Measurements from ENCODE around the gene PRDM8. TPM values are rescaled to one million over a fixed set of nuclear protein-coding genes. Genes with fewer than 3 reads are reported as not detected.

Gene PRDM8
- total RNA-seq, 1 experiment from 2014 or later: 0.12 TPM

DNA sequence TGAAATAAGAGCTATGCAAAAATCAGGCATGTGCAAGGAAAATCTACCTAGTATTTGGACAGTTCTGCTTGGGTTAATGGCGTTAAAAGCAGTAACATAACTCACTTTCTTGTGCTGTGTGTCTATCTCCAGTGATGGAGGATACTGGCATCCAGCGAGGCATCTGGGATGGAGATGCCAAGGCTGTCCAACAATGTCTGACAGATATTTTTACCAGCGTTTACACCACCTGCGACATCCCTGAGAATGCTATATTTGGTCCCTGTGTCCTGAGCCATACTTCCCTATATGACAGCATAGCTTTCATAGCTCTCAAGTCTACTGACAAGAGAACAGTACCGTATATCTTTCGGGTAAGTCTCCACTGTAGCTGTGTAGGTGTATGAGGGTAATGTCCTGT, 2.6 kb downstream of the PRDM8 start:
- DNase-seq (ENCODE audit: low spot score): no peak

DNA sequence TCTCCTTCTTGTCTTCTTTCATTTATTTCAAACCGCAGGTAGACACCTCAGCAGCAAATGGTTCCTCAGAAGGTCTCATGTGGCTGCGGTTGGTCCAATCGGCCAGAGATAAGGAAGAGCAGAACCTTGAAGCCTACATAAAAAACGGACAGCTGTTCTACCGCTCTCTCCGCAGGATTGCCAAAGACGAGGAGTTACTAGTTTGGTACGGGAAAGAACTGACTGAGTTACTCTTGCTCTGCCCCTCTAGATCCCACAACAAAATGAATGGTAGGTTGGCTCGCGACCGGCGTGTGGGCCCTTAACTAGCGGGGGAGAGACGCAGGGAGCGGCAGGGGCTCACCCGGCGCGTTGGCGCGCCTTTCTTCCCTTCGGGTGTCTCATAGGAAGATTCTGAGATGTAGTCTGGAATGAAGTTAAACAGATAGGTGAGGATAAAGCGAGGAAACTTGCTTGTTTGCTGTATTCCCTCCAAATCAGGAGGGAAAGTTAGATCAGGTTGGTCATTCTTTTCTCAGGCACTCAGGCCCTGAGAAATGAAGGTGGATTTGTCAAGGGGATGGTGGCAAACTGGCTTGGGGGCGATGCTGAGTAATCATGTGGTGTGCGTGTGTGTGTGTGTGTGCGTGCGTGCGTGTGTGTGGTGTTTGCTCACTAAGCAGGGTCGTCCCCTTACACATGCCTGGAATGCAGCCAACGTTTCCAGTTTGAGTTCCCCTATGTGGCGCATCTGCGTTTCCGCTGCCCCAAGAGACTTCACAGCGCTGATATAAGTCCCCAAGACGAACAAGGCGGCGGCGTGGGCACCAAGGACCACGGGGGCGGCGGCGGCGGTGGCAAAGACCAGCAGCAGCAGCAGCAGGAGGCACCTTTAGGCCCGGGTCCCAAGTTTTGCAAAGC, 4.2 kb downstream of the PRDM8 start:
- DNase-seq (ENCODE audit: low spot score): no peak

GRCh38 chr4:80202190-80202711, 4.9 kb downstream of the PRDM8 start:
- DNase-seq (ENCODE audit: low spot score): no peak

- DNase-seq (ENCODE audit: low spot score): no peak
Observed at GRCh38 chr4:80202741-80203553, 5.6 kb downstream of the PRDM8 start.

DNA sequence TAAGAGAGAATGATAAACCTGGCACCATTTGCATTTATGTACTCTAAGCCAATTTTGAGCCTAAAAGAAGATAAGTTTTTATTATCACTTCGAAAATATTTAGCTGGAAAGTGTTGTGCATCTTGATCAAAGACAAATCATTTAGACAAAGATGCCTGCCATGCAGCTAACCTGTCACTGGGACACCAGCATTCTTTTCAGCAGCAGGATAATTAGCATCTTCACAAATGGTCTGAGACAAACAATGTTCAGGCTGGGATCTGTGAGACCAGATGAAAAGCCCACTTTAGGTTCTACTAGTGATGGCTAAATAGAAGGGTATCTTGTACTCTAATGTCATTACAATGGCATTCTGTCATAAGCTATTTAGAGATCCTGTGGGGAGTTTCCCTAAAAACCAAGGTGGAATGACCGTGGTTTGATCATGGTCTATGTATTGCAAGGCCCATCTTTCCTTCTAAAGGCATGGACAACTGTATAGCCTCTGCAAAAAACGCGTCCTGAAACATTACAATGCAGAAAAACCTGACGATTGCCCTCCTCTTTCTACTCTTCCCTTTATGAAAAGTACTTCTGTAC, 7.2 kb downstream of the PRDM8 start:
- no peak for DNase-seq (ENCODE audit: low spot score)

GRCh38 chr4:80206111-80206510, 8.8 kb downstream of the PRDM8 start:
- DNase-seq (ENCODE audit: low spot score): no peak

DNA sequence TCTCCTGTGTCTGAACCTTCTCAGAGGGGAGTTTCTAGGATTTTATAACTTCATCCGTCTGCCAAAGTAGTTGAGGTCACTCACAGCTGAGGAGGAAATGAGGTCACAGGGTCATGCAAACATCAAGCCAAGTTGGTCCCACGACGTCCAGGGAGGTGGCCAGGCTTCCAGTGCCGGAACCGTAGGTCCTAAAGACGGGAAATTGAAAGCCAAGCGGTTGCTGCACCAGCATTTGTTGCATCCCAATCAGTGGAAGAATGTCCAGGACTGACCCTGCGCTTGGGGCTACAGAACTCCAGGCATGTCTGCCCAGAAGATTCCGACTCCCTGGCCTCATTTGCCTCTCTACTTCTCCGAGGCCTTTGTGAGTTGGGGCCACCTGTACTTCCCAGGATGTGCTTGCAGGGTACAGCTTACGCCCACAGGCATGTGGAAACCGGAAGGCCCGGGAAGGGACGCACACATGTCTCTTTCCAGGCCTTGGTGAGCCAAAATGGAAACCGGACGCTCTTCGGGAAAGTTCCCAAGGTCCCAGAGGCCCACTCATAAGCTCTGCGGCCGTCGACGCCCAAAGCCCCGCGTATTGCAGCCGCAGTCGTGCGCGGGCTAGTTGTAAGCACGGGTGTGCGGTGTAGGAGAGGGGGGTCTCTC, 9.3 kb downstream of the PRDM8 start:
- DNase-seq (ENCODE audit: low spot score): no peak

DNA sequence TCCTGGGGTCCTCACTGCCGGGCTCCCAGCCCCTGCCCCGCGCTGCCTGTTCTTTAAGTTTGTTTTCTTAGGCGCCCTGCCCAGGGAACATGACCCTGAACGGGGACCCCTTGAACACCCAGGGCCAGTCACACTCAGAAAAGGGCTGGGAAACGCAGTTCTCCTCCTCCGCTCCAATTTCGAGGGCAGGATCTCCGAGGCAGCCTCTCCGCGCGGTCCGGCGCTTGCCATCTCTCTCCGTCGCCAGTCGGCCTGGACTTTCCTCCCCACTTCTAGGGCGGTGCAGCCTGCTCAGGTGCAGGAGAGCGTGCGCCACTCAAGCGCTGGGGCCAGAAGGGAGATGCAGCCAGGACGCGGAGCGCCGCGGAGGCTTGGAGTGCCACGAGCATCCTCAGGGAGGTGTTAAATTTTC, 9.9 kb downstream of the PRDM8 start:
- DNase-seq (ENCODE audit: low spot score): no peak

DNA sequence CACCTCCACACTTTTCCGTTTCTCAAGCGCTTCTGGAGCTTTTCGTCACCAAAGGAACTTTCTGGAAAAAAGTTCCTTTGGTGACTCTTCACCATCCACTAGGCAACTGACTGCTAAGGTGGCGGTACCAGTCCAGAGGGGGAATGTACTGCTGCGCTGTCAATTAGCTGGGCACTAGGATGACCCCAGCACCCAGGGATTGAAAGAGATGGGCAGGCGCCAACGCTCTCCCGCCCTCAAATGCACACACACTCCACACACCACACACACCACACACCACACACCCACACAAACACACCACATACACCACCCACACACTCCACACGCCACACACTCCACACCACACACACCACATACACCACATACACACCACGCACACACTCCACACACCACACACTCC, 10.4 kb downstream of the PRDM8 start:
- no peak for DNase-seq (ENCODE audit: low spot score)

GRCh38 chr4:80208610-80209339, 11.5 kb downstream of the PRDM8 start:
- no peak for DNase-seq (ENCODE audit: low spot score)

- DNase-seq (ENCODE audit: low spot score): no peak
Observed at GRCh38 chr4:80209340-80209701, 12.0 kb downstream of the PRDM8 start.

GRCh38 chr4:80210549-80210948, 13.2 kb downstream of the PRDM8 start:
- no peak for DNase-seq (ENCODE audit: low spot score)

DNA sequence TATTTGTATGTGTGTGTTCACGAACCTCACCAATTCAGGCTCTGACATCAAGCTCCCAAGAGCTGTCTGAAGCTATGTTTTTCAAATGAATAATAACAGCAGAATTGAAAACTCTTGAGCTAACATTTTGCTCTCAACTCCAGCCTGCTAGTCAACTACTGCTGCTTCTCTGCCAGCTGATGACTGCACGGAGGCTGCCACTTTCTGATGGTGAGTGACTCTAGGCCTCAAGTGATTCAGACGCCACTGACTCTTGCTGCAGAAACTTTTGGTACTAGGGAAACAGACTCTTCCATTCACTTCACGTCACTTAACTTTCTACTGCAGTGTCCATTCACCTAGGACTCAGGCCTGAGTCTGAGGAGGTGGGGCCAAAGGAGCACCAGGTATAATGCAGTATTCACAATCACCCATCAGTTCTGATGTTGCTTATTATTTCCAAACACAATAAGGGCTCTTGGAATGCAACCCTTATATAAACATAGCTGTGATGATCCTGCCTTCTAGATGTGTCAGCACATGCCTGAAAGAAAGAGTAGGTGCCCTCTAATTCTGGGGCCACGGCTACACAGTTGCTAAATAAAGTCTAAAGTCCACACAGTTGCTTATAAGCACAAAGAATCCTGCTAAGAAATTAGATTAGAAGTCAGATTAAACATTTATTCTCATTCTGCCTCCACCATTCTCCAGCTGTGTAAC, 16.0 kb downstream of the PRDM8 start:
- DNase-seq (ENCODE audit: low spot score): no peak

DNA sequence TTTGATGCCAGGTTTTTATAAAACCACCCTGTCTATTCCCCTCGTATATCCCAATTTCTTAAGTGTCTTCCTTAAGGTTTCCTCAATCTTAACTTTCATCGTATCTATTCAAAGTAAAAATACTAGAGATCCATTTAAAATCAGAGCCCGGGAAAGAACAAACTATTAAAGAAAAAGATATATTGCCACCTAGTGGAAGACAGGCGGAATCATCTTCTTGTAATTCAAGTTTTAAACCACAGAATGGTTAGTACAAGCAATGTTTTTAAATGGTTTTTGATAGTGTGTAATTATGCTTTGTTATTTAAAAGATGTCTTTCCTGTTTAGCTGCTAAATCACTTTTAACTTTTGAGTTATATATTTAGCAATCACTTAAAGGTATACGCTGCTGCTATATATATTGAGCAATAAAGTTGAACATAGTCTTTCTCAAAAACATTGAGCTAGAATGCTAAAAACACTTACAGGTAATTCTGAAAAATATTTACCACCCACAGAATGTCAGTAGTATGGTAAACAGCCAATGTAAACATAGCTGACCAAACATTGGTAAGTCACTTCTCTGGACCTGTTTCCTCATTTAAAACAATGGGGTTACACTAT, 18.2 kb downstream of the PRDM8 start:
- DNase-seq (ENCODE audit: low spot score): peak; percentile 47

DNA sequence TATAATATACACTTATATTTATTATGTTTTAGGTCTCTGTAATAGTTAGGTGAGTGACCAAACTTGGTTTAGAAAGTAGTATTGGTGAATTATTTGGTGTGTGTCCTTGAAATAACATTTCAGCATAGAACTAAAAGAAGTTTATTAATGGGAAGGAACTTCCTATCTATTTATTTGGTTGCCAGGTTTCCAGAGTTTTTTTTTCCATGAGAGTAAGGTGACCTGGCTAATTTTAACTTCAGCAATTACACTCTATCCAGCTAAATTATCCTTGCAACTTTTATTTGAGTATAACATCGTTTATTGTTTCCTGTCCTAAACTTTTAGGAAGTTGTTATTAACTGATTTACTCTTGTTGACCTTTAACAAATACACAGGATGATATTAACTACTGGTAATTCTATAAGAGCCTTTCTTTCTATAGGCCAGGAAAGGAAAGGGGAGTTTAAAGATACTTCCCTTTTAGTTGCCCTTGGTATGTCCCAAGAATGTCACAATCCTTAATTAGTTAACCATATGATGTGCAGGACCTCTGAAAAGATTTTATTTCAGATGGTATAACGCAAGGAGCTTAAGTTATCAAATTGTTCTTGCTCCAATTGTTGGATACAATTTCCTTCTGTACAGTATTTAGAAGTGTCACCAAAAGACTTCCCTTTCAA, 18.9 kb downstream of the PRDM8 start:
- DNase-seq (ENCODE audit: low spot score): no peak

- peak; percentile 13 for DNase-seq (ENCODE audit: low spot score)
Observed at GRCh38 chr4:80219301-80220025, 22.2 kb downstream of the PRDM8 start.

DNA sequence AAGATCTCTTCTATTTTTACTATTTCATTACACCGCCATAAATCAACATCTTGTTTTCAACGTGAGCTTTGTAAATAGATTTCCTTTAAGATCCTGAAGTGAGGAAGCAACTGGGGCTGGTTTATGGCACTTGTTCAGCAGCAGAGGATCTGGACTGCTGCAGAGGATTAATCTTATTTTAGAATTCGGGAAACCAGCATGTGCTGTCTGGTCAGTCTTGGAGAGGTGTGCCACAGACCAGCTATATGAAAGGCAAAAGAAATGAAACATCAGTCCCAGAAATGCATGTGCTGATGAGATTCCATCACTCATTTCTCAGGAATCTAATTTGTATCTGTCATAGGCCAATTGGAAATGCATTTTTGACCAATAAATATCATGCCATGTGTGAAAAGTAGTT, 23.4 kb downstream of the PRDM8 start:
- DNase-seq (ENCODE audit: low spot score): no peak

DNA sequence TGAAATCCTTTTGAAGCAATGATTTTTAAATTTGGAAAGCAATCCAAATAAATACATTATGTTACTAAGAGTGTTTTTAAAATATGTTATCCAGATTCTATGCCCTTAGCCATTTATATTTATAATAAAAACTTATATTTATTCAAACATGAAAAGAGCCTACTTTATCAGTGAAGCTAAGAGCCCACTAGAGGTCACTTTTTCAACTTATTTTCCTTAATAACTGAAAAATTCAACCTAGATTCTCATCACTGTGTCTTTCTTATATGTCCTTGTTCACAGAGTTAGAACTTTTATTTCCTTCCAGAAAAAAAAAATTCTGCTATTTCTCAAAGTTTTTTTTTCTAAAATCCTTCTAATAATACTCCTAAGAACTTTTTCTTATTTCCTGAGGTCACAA, 23.9 kb downstream of the PRDM8 start:
- peak; percentile 13 for DNase-seq (ENCODE audit: low spot score)

- DNase-seq (ENCODE audit: low spot score): no peak
Observed at GRCh38 chr4:80225595-80225994, 28.3 kb downstream of the PRDM8 start.

Data from H4 (cell line).